MCF 10A (cell line): ENCODE results near the gene PRDM10. TPM values are rescaled to one million over a fixed set of nuclear protein-coding genes. Genes with fewer than 3 reads are reported as not detected.

Experiments
- BruUV-seq: library from RNA; stranded (reverse); fragments of 400-500 nt; replicated peaks from 2 replicates; lab custom pipeline; 2021; lab: Mats Ljungman, UMichigan
- CTCF ChIA-PET: fragments of 300-600 bp; sonication (Branson Sonifier 250); formaldehyde crosslinking; extraction: SDS; loops from one replicate; lab custom pipeline; 2021; ENCODE audit warnings: antibody characterized with exemption, inconsistent platforms; lab: Yijun Ruan, JAX
- POLR2A ChIA-PET: fragments of 300-600, 350-650 bp; sonication (Branson Sonifier 250); formaldehyde crosslinking; extraction: SDS; loops from one replicate; lab custom pipeline; 2020; ENCODE audit warnings: antibody characterized with exemption, inconsistent platforms; lab: Yijun Ruan, JAX
- DNase-seq: peaks from one replicate; pipeline ENCODE4 v3.0.0-alpha.2; 2018; ENCODE audit not compliant: unreplicated experiment
- H3K27ac Mint-ChIP-seq: one replicate; pipeline ENCODE4 v1.8.0; 2022; ENCODE audit warnings: mild to moderate bottlenecking, low read depth, mixed read lengths; ENCODE audit not compliant: unreplicated experiment
- H3K27me3 Mint-ChIP-seq: one replicate; pipeline ENCODE4 v1.8.0; 2022; ENCODE audit warnings: mixed read lengths; ENCODE audit not compliant: insufficient read depth, unreplicated experiment
- H3K36me3 Mint-ChIP-seq: one replicate; pipeline ENCODE4 v1.8.0; 2022; ENCODE audit warnings: mild to moderate bottlenecking, moderate library complexity, mixed read lengths; ENCODE audit not compliant: insufficient read depth, unreplicated experiment
- H3K4me1 Mint-ChIP-seq: one replicate; pipeline ENCODE4 v1.8.0; 2022; ENCODE audit warnings: mixed read lengths; ENCODE audit not compliant: insufficient read depth, unreplicated experiment
- H3K4me3 Mint-ChIP-seq: one replicate; pipeline ENCODE4 v1.8.0; 2022; ENCODE audit warnings: mild to moderate bottlenecking, moderate library complexity, mixed read lengths; ENCODE audit not compliant: unreplicated experiment
- H3K9me3 Mint-ChIP-seq: one replicate; pipeline ENCODE4 v1.8.0; 2022; ENCODE audit warnings: mixed read lengths; ENCODE audit not compliant: unreplicated experiment
- CTCF ChIP-seq: fragments of 200-600 bp; IDR thresholded peaks from one replicate; pipeline ENCODE4 v1.8.0; 2022; ENCODE audit warnings: antibody characterized with exemption, mild to moderate bottlenecking; ENCODE audit not compliant: unreplicated experiment
- intact Hi-C: fragments of 100-400 bp; cut with micrococcal nuclease; formaldehyde crosslinking; loops from 2 replicates; pipeline ENCODE4 v1.14.1; 2022
- total RNA-seq: library from RNA; stranded (reverse); gene quantifications from 2 replicates; pipeline ENCODE4 v1.2.3, GENCODE V29; 2022

Gene PRDM10
- total RNA-seq, 1 experiment from 2014 or later = 5.1 TPM

- ChIA-PET CTCF (interaction anchor here (0.6 to 1.3 kb wide), 3 partner anchors 12 to 366 kb away, joined by 3 to 4 read pairs (median 3); no protein-coding TSS in a partner anchor), POLR2A (interaction anchor here (0.5 to 0.6 kb wide), 2 partner anchors 180 to 1989 kb away, joined by 3 to 4 read pairs; no protein-coding TSS in a partner anchor)
- Mint-ChIP-seq H3K4me1 (peaks cover 15% of the 10 kb centered on the region), H3K9me3 (no peaks in the 10 kb centered on the region), H3K4me3 (no peak overlapping the region), H3K27ac (no peak overlapping the region), H3K27me3 (no peaks in the 10 kb centered on the region), H3K36me3 (no peaks in the 10 kb centered on the region)
- no peak for DNase-seq
- no peak for TF ChIP-seq CTCF
- intact Hi-C loops = no loop called here
- no TSS peak for BruUV-seq
Measured at GRCh38 chr11:129969920-129970319, 32.7 kb downstream of the PRDM10 start.

- H3K36me3 Mint-ChIP-seq = no peaks in the 10 kb centered on the region
- intact Hi-C loops = no loop called here
- H3K4me1 Mint-ChIP-seq = peaks cover 8% of the 10 kb centered on the region
- ChIA-PET POLR2A (no interaction called here), CTCF (interaction anchor here (0.6 to 1.8 kb wide), 4 partner anchors 11 to 365 kb away, joined by 3 to 7 read pairs (median 3); no protein-coding TSS in a partner anchor)
- H3K4me3 Mint-ChIP-seq = no peak overlapping the region
- H3K9me3 Mint-ChIP-seq = no peaks in the 10 kb centered on the region
- DNase-seq = no peak
- no peak overlapping the region for H3K27ac Mint-ChIP-seq
- BruUV-seq = no TSS peak
- TF ChIP-seq CTCF = no peak
- H3K27me3 Mint-ChIP-seq = no peaks in the 10 kb centered on the region
Measured at GRCh38 chr11:129968591-129969419, 33.8 kb downstream of the PRDM10 start.

- Mint-ChIP-seq H3K36me3 (no peaks in the 10 kb centered on the region), H3K4me1 (peaks cover 8% of the 10 kb centered on the region), H3K27me3 (no peaks in the 10 kb centered on the region), H3K27ac (no peak overlapping the region), H3K4me3 (no peak overlapping the region), H3K9me3 (no peaks in the 10 kb centered on the region)
- CTCF ChIA-PET = interaction anchor here (1.8 kb wide), 1 partner anchor 165 kb away, joined by 7 read pairs; no protein-coding TSS in a partner anchor
- POLR2A ChIA-PET = no interaction called here
- BruUV-seq = no TSS peak
- no peak for DNase-seq
- TF ChIP-seq CTCF = no peak
- intact Hi-C loops = no loop called here
Measured at GRCh38 chr11:129967996-129968395, 34.6 kb downstream of the PRDM10 start.

- intact Hi-C loops = no loop called here
- no peaks in the 10 kb centered on the region for H3K27me3 Mint-ChIP-seq
- ChIA-PET POLR2A (interaction anchor here (1.1 kb wide), 1 partner anchor 106 kb away, joined by 4 read pairs; no protein-coding TSS in a partner anchor), CTCF (no interaction called here)
- peaks cover 13% of the 10 kb centered on the region for H3K4me1 Mint-ChIP-seq
- no peak overlapping the region for H3K4me3 Mint-ChIP-seq
- no peaks in the 10 kb centered on the region for H3K36me3 Mint-ChIP-seq
- DNase-seq = no peak
- no peak overlapping the region for H3K27ac Mint-ChIP-seq
- TF ChIP-seq CTCF = no peak
- no TSS peak for BruUV-seq
- H3K9me3 Mint-ChIP-seq = no peaks in the 10 kb centered on the region
Measured at GRCh38 chr11:129965248-129965647, 37.4 kb downstream of the PRDM10 start.
